CD14-positive monocyte (primary cell): Measurements from ENCODE around the gene PQBP1. TPM values are rescaled to one million over a fixed set of nuclear protein-coding genes. Genes with fewer than 3 reads are reported as not detected.

Source experiments
- DNase-seq, 3 donors: peaks; one replicate each; pipeline ENCODE4 v3.0.0-alpha.2; 2011 to 2022
- H2AFZ ChIP-seq: 2 replicates; pipeline ENCODE4 v1.6.0; 2012; ENCODE audit warnings: mild to moderate bottlenecking, low read depth, low read length, inconsistent platforms; ENCODE audit not compliant: insufficient read depth, poor library complexity, severe bottlenecking
- H3K27ac ChIP-seq, 2 donors: 1 replicate in 1 of 2; 2 replicates in 1 of 2; pipeline ENCODE4 v1.5.1; 2012 to 2013; ENCODE audit warnings: low read length in 2 of 2, control low read depth in 1 of 2, inconsistent platforms in 1 of 2, low read depth in 1 of 2, mild to moderate bottlenecking in 1 of 2
- H3K27me3 ChIP-seq, 2 donors: one replicate each; pipeline versions ENCODE4 v1.6.0 to v1.6.1; 2011 to 2013; ENCODE audit warnings: low read length in 2 of 2; ENCODE audit not compliant: control insufficient read depth in 2 of 2, insufficient read depth in 2 of 2
- H3K36me3 ChIP-seq, 2 donors: replicated peaks in 1 of 2; 1 replicate in 1 of 2; 2 replicates in 1 of 2; pipeline versions ENCODE4 v1.5.1 to v1.6.1; 2012 to 2013; ENCODE audit warnings: low read length in 2 of 2, control low read depth in 1 of 2, inconsistent platforms in 1 of 2, mild to moderate bottlenecking in 1 of 2; ENCODE audit not compliant: insufficient read depth in 2 of 2, control insufficient read depth in 1 of 2
- H3K4me1 ChIP-seq, 2 donors: 1 replicate in 1 of 2; 2 replicates in 1 of 2; pipeline versions ENCODE4 v1.5.1 to v1.6.1; 2012 to 2013; ENCODE audit warnings: low read length in 2 of 2, control low read depth in 1 of 2, inconsistent platforms in 1 of 2, mild to moderate bottlenecking in 1 of 2, moderate library complexity in 1 of 2; ENCODE audit not compliant: insufficient read depth in 2 of 2, control insufficient read depth in 1 of 2
- H3K4me2 ChIP-seq: replicated peaks from 2 replicates; pipeline ENCODE3; 2012; ENCODE audit warnings: low read length, moderate library complexity, mild to moderate bottlenecking; ENCODE audit not compliant: poor library complexity, severe bottlenecking; ENCODE audit errors: extremely low read depth
- H3K4me3 ChIP-seq, 3 experiments: fragments of 200-600 bp in 1 of 3; sonication (generic) in 1 of 3; replicated peaks in 1 of 3; 1 replicate in 2 of 3; 2 replicates in 1 of 3; pipeline ENCODE4 v1.5.1; 2011 to 2013; ENCODE audit warnings: low read length in 3 of 3, mild to moderate bottlenecking in 3 of 3, control low read depth in 2 of 3, low read depth in 2 of 3, inconsistent platforms in 1 of 3, moderate library complexity in 1 of 3
- H3K79me2 ChIP-seq: 2 replicates; pipeline ENCODE4 v1.6.0; 2012; ENCODE audit warnings: mild to moderate bottlenecking, control low read depth, inconsistent platforms, low read length, moderate library complexity; ENCODE audit not compliant: insufficient read depth
- H3K9ac ChIP-seq: 2 replicates; pipeline ENCODE4 v1.6.0; 2017; ENCODE audit warnings: low read length, mild to moderate bottlenecking; ENCODE audit not compliant: insufficient read depth, poor library complexity, severe bottlenecking
- H3K9me3 ChIP-seq, 2 donors: replicated peaks in 1 of 2; 1 replicate in 1 of 2; 2 replicates in 1 of 2; pipeline versions ENCODE4 v1.5.1 to v1.6.1; 2012 to 2013; ENCODE audit warnings: low read length in 2 of 2, control low read depth in 1 of 2; ENCODE audit not compliant: control insufficient read depth in 1 of 2, insufficient read depth in 1 of 2
- H4K20me1 ChIP-seq: 2 replicates; pipeline ENCODE4 v1.6.0; 2012; ENCODE audit warnings: mild to moderate bottlenecking, low read length, control low read depth, moderate library complexity; ENCODE audit not compliant: insufficient read depth
- H3K27ac Mint-ChIP-seq, 7 donors: one replicate each; pipeline ENCODE4 v1.8.0; 2020; ENCODE audit warnings: mild to moderate bottlenecking in 7 of 7, mixed read lengths in 7 of 7, moderate library complexity in 6 of 7, inconsistent platforms in 2 of 7
- H3K27me3 Mint-ChIP-seq, 3 donors: one replicate each; pipeline ENCODE4 v1.8.0; 2021 to 2022; ENCODE audit warnings: low read depth in 3 of 3, mild to moderate bottlenecking in 3 of 3, mixed read lengths in 3 of 3, moderate library complexity in 3 of 3, inconsistent platforms in 1 of 3
- H3K36me3 Mint-ChIP-seq, 2 donors: one replicate each; pipeline ENCODE4 v1.8.0; 2020; ENCODE audit warnings: mixed read lengths in 2 of 2, inconsistent platforms in 1 of 2, mild to moderate bottlenecking in 1 of 2
- H3K4me1 Mint-ChIP-seq: one replicate; pipeline ENCODE4 v1.8.0; 2020; ENCODE audit warnings: mild to moderate bottlenecking, mixed read lengths
- H3K4me3 Mint-ChIP-seq, 2 donors: one replicate each; pipeline ENCODE4 v1.8.0; 2020; ENCODE audit warnings: mild to moderate bottlenecking in 2 of 2, mixed read lengths in 2 of 2, moderate library complexity in 1 of 2
- H3K9me3 Mint-ChIP-seq, 7 donors: one replicate each; pipeline ENCODE4 v1.8.0; 2020 to 2022; ENCODE audit warnings: mixed read lengths in 7 of 7, mild to moderate bottlenecking in 6 of 7, moderate library complexity in 6 of 7, inconsistent platforms in 2 of 7
- WGBS: methylation state at CpG from one replicate; pipeline ENCODE4 v1.1.5; 2013; ENCODE audit warnings: missing lambda C conversion rate; ENCODE audit not compliant: insufficient coverage; 5-methylcytosine and 5-hydroxymethylcytosine counted together
- intact Hi-C, 2 donors: fragments of 100-400 bp; cut with micrococcal nuclease; formaldehyde crosslinking; loops; one replicate each; pipeline versions ENCODE4 v1.15.0 to v1.15.1; 2023
- polyA plus RNA-seq, 3 donors: library from polyadenylated mRNA; depleted of rRNA in 1 of 3; unstranded in 2 of 3; stranded (reverse) in 1 of 3; fragments of 300-500 nt in 2 of 3; fragments of >200 nt in 1 of 3; fragmentation: Illumina TruSeq in 2 of 3; gene quantifications; 1 replicate in 2 of 3; 2 replicates in 1 of 3; pipeline ENCODE4 v1.2.3, GENCODE V29; 2012 to 2021
- TF ChIP-seq, protein P1 (sequence below): fragments of 200-600 bp; IDR thresholded peaks from one replicate; pipeline ENCODE4 v1.8.0; 2022; ENCODE audit warnings: antibody characterized with exemption, mild to moderate bottlenecking

Gene PQBP1
- polyA plus RNA-seq, 3 donors, result 71.7 to 129 (median 78.3) TPM

GRCh38 chrX:48891402-48892288 is 6.1 kb upstream of the PQBP1 start:
- Histone ChIP-seq H3K36me3 (peaks cover 12 to 24% of the 10 kb centered on the region in 2 donors), H4K20me1 (peaks cover 4% of the 10 kb centered on the region), H3K9me3 (no peaks in the 10 kb centered on the region), H3K27me3 (no peaks in the 10 kb centered on the region), H3K4me3 (peak overlapping the region; percentile 36 to 77 (median 49)), H3K9ac (peak overlapping the region; percentile 40), H3K4me1 (peaks cover 15 to 27% of the 10 kb centered on the region in 2 donors), H2AFZ (peak overlapping the region; percentile 81), H3K79me2 (peaks cover 14% of the 10 kb centered on the region), H3K4me2 (peak overlapping the region; percentile 85), H3K27ac (peak overlapping the region in 1 of 2 donors; percentile 28)
- Mint-ChIP-seq H3K27ac (peak overlapping the region in 6 of 7 donors; percentile 46 to 86 (median 80)), H3K4me1 (peaks cover 21% of the 10 kb centered on the region), H3K36me3 (peaks cover 17 to 20% of the 10 kb centered on the region in 2 donors), H3K9me3 (peaks cover 0 to 12% (median 0%) of the 10 kb centered on the region in 7 donors), H3K27me3 (peaks cover 0 to 13% (median 10%) of the 10 kb centered on the region in 3 donors), H3K4me3 (peak overlapping the region; percentile 83 to 84)
- 2% methylated on average over 27 of the region's 68 CpGs for WGBS
- intact Hi-C loops, result loop anchor here (5.0 to 10.0 kb wide), 3 partner anchors 53 to 153 kb away; partner anchors contain the start of gene TFE3 (in 1 of the 2)
- TF ChIP-seq, protein P1, sequence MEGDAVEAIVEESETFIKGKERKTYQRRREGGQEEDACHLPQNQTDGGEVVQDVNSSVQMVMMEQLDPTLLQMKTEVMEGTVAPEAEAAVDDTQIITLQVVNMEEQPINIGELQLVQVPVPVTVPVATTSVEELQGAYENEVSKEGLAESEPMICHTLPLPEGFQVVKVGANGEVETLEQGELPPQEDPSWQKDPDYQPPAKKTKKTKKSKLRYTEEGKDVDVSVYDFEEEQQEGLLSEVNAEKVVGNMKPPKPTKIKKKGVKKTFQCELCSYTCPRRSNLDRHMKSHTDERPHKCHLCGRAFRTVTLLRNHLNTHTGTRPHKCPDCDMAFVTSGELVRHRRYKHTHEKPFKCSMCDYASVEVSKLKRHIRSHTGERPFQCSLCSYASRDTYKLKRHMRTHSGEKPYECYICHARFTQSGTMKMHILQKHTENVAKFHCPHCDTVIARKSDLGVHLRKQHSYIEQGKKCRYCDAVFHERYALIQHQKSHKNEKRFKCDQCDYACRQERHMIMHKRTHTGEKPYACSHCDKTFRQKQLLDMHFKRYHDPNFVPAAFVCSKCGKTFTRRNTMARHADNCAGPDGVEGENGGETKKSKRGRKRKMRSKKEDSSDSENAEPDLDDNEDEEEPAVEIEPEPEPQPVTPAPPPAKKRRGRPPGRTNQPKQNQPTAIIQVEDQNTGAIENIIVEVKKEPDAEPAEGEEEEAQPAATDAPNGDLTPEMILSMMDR, result peak; percentile 66
- peak; percentile 74 to 80 (median 79) for DNase-seq

DNA sequence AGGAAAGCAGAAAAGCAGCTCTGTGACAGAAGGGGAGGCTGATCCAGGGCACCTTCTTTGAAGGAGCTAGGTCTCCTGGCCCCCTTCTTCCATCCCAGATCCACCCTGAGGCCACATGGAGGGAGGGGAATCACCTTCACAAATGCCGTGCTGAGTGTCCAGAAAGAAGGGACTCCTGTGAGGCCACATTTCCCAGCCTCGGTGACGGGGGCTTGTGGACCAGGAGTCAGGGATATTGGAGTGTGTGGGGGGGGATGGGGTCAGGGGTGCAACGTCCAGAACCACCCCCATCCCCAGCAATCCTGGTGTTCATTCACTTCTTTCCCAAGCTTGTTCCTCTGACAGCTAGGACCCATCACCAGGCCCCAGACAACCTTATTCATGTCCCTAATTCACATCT is 4.8 kb upstream of the PQBP1 start:
- Mint-ChIP-seq H3K27me3 (peaks cover 0 to 13% (median 10%) of the 10 kb centered on the region in 3 donors), H3K4me3 (no peak overlapping the region), H3K4me1 (peaks cover 24% of the 10 kb centered on the region), H3K9me3 (peaks cover 0 to 20% (median 0%) of the 10 kb centered on the region in 7 donors), H3K27ac (peak overlapping the region in 1 of 7 donors; percentile 65), H3K36me3 (peaks cover 17 to 20% of the 10 kb centered on the region in 2 donors)
- peaks cover 12 to 24% of the 10 kb centered on the region in 2 donors for H3K36me3 ChIP-seq
- H3K4me3 ChIP-seq, result no peak overlapping the region
- no peak overlapping the region for H2AFZ ChIP-seq
- WGBS, result no CpG with 5 or more reads among the region's 4 CpGs
- peaks cover 19 to 31% of the 10 kb centered on the region in 2 donors for H3K4me1 ChIP-seq
- no peak overlapping the region for H3K9ac ChIP-seq
- TF ChIP-seq, protein P1, result no peak
- intact Hi-C loops, result loop anchor here (5.0 to 10.0 kb wide), 3 partner anchors 52 to 152 kb away; partner anchors contain the start of gene TFE3 (in 1 of the 2)
- no peaks in the 10 kb centered on the region for H3K27me3 ChIP-seq
- H3K9me3 ChIP-seq, result no peaks in the 10 kb centered on the region
- no peak for DNase-seq
- no peak overlapping the region for H3K27ac ChIP-seq
- peaks cover 17% of the 10 kb centered on the region for H3K79me2 ChIP-seq
- no peak overlapping the region for H3K4me2 ChIP-seq
- H4K20me1 ChIP-seq, result peaks cover 4% of the 10 kb centered on the region
